Upper lobe of left lung (tissue), 4 donors: ENCODE measurements around the gene UPK1B.

ENCODE experiments used
- CTCF ChIP-seq, 6 experiments: fragments of 450-650 bp in 4 of 6; fragments of 200-600 bp in 2 of 6; sonication (generic) in 2 of 6; IDR thresholded peaks; one replicate each; pipeline ENCODE4 v1.5.1; 2016 to 2019; ENCODE audit warnings: antibody characterized with exemption in 6 of 6
- POLR2A ChIP-seq, 4 donors: fragments of 450-650 bp; IDR thresholded peaks; one replicate each; pipeline ENCODE4 v1.5.1; 2016 to 2017; ENCODE audit warnings: antibody characterized with exemption in 4 of 4, mild to moderate bottlenecking in 2 of 4
- POLR2AphosphoS5 ChIP-seq, 2 donors: sonication (generic); formaldehyde crosslinking; IDR thresholded peaks; one replicate each; pipeline ENCODE4 v1.5.1; 2017; ENCODE audit warnings: antibody characterized with exemption in 2 of 2

- TF ChIP-seq CTCF (IDR thresholded peaks at IDR 0.05): no peak
- no peak for TF ChIP-seq POLR2A (IDR thresholded peaks at IDR 0.05)
- no peak for TF ChIP-seq POLR2AphosphoS5 (IDR thresholded peaks at IDR 0.05)
Observed at GRCh38 chr3:119223511-119223910, 50.1 kb downstream of the UPK1B start.
